WI38 (cell line): Measurements from ENCODE around the gene SZT2.

Experiments used
- H3K4me3 ChIP-seq: 2 replicates; pipeline ENCODE4 v1.5.1; 2011; ENCODE audit warnings: low read depth, mild to moderate bottlenecking, control low read depth, low read length
- CTCF ChIP-seq: IDR thresholded peaks from 2 replicates; pipeline ENCODE4 v1.5.1; 2012; ENCODE audit warnings: low read depth, mild to moderate bottlenecking, control low read depth, low read length

The SZT2 gene

GRCh38 chr1:43432907-43433306, 43.2 kb downstream of the SZT2 start:
- H3K4me3 ChIP-seq: no peak overlapping the region
- TF ChIP-seq CTCF: no peak

GRCh38 chr1:43434256-43434655, 44.6 kb downstream of the SZT2 start:
- no peak overlapping the region for H3K4me3 ChIP-seq
- no peak for TF ChIP-seq CTCF

- H3K4me3 ChIP-seq: no peak overlapping the region
- TF ChIP-seq CTCF: no peak
These were observed 45.7 kb downstream of the SZT2 start for GRCh38 chr1:43435146-43436145.

- no peak overlapping the region for H3K4me3 ChIP-seq
- TF ChIP-seq CTCF: no peak
These were observed 46.7 kb downstream of the SZT2 start for GRCh38 chr1:43436371-43436770.

GRCh38 chr1:43437031-43437973, 47.6 kb downstream of the SZT2 start:
- H3K4me3 ChIP-seq: no peak overlapping the region
- no peak for TF ChIP-seq CTCF

GRCh38 chr1:43438006-43438405, 48.3 kb downstream of the SZT2 start:
- TF ChIP-seq CTCF: no peak
- no peak overlapping the region for H3K4me3 ChIP-seq
